GM12873 (cell line): ENCODE measurements around the gene USP38.

Source experiments
- CTCF ChIP-seq: IDR thresholded peaks from 2 replicates; pipeline ENCODE4 v1.5.1; 2012; ENCODE audit warnings: low read depth, mild to moderate bottlenecking, moderate library complexity, low read length, control low read depth; ENCODE audit not compliant: insufficient read depth; ENCODE audit errors: missing control alignments

USP38 gene

GRCh38 chr4:143262838-143263237 lies 78.1 kb downstream of the USP38 start:
- no peak for TF ChIP-seq CTCF

GRCh38 chr4:143270256-143270838 lies 85.6 kb downstream of the USP38 start:
- no peak for TF ChIP-seq CTCF
